AG09319 (cell line): ENCODE data around the gene GPATCH1.

Experiments
- DNase-seq: peaks from one replicate; pipeline ENCODE4 v3.0.0-alpha.2; 2010; ENCODE audit warnings: low read depth; ENCODE audit errors: extremely low read depth
- CTCF ChIP-seq: IDR thresholded peaks from 2 replicates; pipeline ENCODE4 v1.5.1; 2011; ENCODE audit warnings: low read depth, mild to moderate bottlenecking, inconsistent platforms, low read length, moderate library complexity

The GPATCH1 gene

GRCh38 chr19:33055718-33056117 is 25.3 kb upstream of the GPATCH1 start:
- no peak for DNase-seq
- TF ChIP-seq CTCF = no peak

- DNase-seq = no peak
- TF ChIP-seq CTCF = no peak
Measured at GRCh38 chr19:33060586-33060985, 20.4 kb upstream of the GPATCH1 start.

GRCh38 chr19:33062902-33063301 is 18.1 kb upstream of the GPATCH1 start:
- TF ChIP-seq CTCF = no peak
- DNase-seq = no peak

GRCh38 chr19:33063356-33063752 is 17.6 kb upstream of the GPATCH1 start:
- no peak for TF ChIP-seq CTCF
- DNase-seq = no peak

GRCh38 chr19:33063753-33064457 is 17.1 kb upstream of the GPATCH1 start:
- no peak for TF ChIP-seq CTCF
- DNase-seq = no peak

- no peak for TF ChIP-seq CTCF
- no peak for DNase-seq
Measured at GRCh38 chr19:33064458-33064791, 16.6 kb upstream of the GPATCH1 start.

- no peak for TF ChIP-seq CTCF
- no peak for DNase-seq
Measured at GRCh38 chr19:33064792-33065550, 16.0 kb upstream of the GPATCH1 start, which contains the start of gene RHPN2. Gene RHPN2, minus strand, starts transcription at chr19:33064888. Its CDS starts 36 bp downstream, at chr19:33064852.
